HEK293 (cell line): ENCODE measurements around the gene GSN.

Source experiments
- CTCF ChIA-PET: fragments of 350-600 bp; formaldehyde crosslinking; extraction: SDS; loops from one replicate; lab custom pipeline; 2021; ENCODE audit warnings: antibody characterized with exemption; lab: Yijun Ruan, JAX
- POLR2A ChIA-PET: fragments of 300-600 bp; formaldehyde crosslinking; extraction: SDS; loops from one replicate; lab custom pipeline; 2020; ENCODE audit warnings: antibody characterized with exemption, inconsistent platforms; lab: Yijun Ruan, JAX
- H3K27ac ChIP-seq: fragments of 200-500 bp; sonication (Bioruptor generic); 2 replicates; pipeline ENCODE4 v1.5.1; 2014; ENCODE audit warnings: low read depth, low read length, control low read depth, inconsistent platforms; ENCODE audit errors: extremely low read depth
- H3K36me3 ChIP-seq, 2 experiments: fragments of 200-500 bp in 1 of 2; sonication (Bioruptor generic) in 1 of 2; 1 replicate in 1 of 2; 2 replicates in 1 of 2; pipeline ENCODE4 v1.5.1; 2014 to 2017; ENCODE audit warnings: inconsistent platforms in 2 of 2, low read length in 2 of 2; ENCODE audit not compliant: control insufficient read depth in 2 of 2, insufficient read depth in 1 of 2
- H3K4me1 ChIP-seq: fragments of 200-500 bp; sonication (Bioruptor generic); 2 replicates; pipeline ENCODE4 v1.5.1; 2014; ENCODE audit warnings: mild to moderate bottlenecking, low read length, inconsistent platforms; ENCODE audit not compliant: control insufficient read depth, insufficient read depth
- H3K4me3 ChIP-seq: 2 replicates; pipeline ENCODE4 v1.5.1; 2011; ENCODE audit warnings: low read depth, mild to moderate bottlenecking, control low read depth, low read length, moderate library complexity
- H3K9me3 ChIP-seq: fragments of 200-500 bp; sonication (Bioruptor generic); 2 replicates; pipeline ENCODE4 v1.5.1; 2014; ENCODE audit warnings: low read depth, low read length, inconsistent platforms; ENCODE audit not compliant: control insufficient read depth, insufficient read depth
- EGR2 ChIP-seq: fragments of 450-650 bp; formaldehyde crosslinking; IDR thresholded peaks from 2 replicates; pipeline ENCODE4 v1.5.1; 2016; ENCODE audit warnings: low read depth, missing biosample characterization, missing genetic modification characterization
- HOXA7 ChIP-seq: sonication (generic); formaldehyde crosslinking; IDR thresholded peaks from 2 replicates; pipeline ENCODE4 v1.8.1; 2022; ENCODE audit warnings: missing genetic modification reagents, borderline replicate concordance
- MEIS1 ChIP-seq: sonication (generic); formaldehyde crosslinking; IDR thresholded peaks from 2 replicates; pipeline ENCODE4 v1.8.1; 2022; ENCODE audit warnings: missing genetic modification reagents, mild to moderate bottlenecking, borderline replicate concordance
- PRDM1 ChIP-seq: fragments of 450-650 bp; formaldehyde crosslinking; IDR thresholded peaks from 2 replicates; pipeline ENCODE4; 2016; ENCODE audit warnings: missing biosample characterization, missing genetic modification characterization
- PRDM4 ChIP-seq: fragments of 450-650 bp; formaldehyde crosslinking; IDR thresholded peaks from 2 replicates; pipeline ENCODE4 v1.5.1; 2017; ENCODE audit warnings: missing biosample characterization, missing genetic modification characterization
- SCRT1 ChIP-seq: fragments of 450-650 bp; formaldehyde crosslinking; IDR thresholded peaks from 2 replicates; pipeline ENCODE4 v1.5.1; 2016; ENCODE audit warnings: missing biosample characterization, missing genetic modification characterization, borderline replicate concordance
- ZBTB20 ChIP-seq: fragments of 450-650 bp; formaldehyde crosslinking; IDR thresholded peaks from 2 replicates; pipeline ENCODE4 v1.5.1; 2016; ENCODE audit warnings: missing biosample characterization, missing genetic modification characterization
- ZBTB21 ChIP-seq: fragments of 450-650 bp; formaldehyde crosslinking; IDR thresholded peaks from 2 replicates; pipeline ENCODE4 v1.5.1; 2017; ENCODE audit warnings: missing biosample characterization, missing genetic modification characterization
- ZBTB44 ChIP-seq: fragments of 450-650 bp; IDR thresholded peaks from 2 replicates; pipeline ENCODE4 v1.5.1; 2018; ENCODE audit warnings: missing biosample characterization, mild to moderate bottlenecking, missing genetic modification characterization
- ZNF132 ChIP-seq: fragments of 450-650 bp; formaldehyde crosslinking; IDR thresholded peaks from 2 replicates; pipeline ENCODE4 v1.5.1; 2017; ENCODE audit warnings: missing biosample characterization, missing genetic modification characterization, borderline replicate concordance
- ZNF146 ChIP-seq: fragments of 450-650 bp; formaldehyde crosslinking; IDR thresholded peaks from 2 replicates; pipeline ENCODE4 v1.5.1; 2016; ENCODE audit warnings: missing biosample characterization, missing genetic modification characterization
- ZNF16 ChIP-seq: fragments of 450-650 bp; formaldehyde crosslinking; IDR thresholded peaks from 2 replicates; pipeline ENCODE4 v1.5.1; 2016; ENCODE audit warnings: low read depth, missing biosample characterization, missing genetic modification characterization
- ZNF202 ChIP-seq: fragments of 450-650 bp; formaldehyde crosslinking; IDR thresholded peaks from 2 replicates; pipeline ENCODE4 v1.5.1; 2016; ENCODE audit warnings: missing biosample characterization, missing genetic modification characterization, borderline replicate concordance
- ZNF211 ChIP-seq: fragments of 450-650 bp; formaldehyde crosslinking; IDR thresholded peaks from 2 replicates; pipeline ENCODE4 v1.5.1; 2016; ENCODE audit warnings: low read depth, missing biosample characterization, missing genetic modification characterization
- ZNF223 ChIP-seq: fragments of 450-650 bp; formaldehyde crosslinking; IDR thresholded peaks from 2 replicates; pipeline ENCODE4 v1.5.1; 2016; ENCODE audit warnings: missing biosample characterization, missing genetic modification characterization
- ZNF266 ChIP-seq: fragments of 450-650 bp; formaldehyde crosslinking; IDR thresholded peaks from 2 replicates; pipeline ENCODE4 v1.5.1; 2016; ENCODE audit warnings: missing biosample characterization, missing genetic modification characterization, low read depth
- ZNF292 ChIP-seq: fragments of 450-650 bp; formaldehyde crosslinking; IDR thresholded peaks from 2 replicates; pipeline ENCODE4 v1.5.1; 2016; ENCODE audit warnings: low read depth, missing biosample characterization, missing genetic modification characterization, borderline replicate concordance
- ZNF366 ChIP-seq: fragments of 450-650 bp; formaldehyde crosslinking; conservative IDR thresholded peaks from 2 replicates; pipeline ENCODE4 v1.5.1; 2016; ENCODE audit warnings: missing biosample characterization, missing genetic modification characterization
- ZNF423 ChIP-seq: fragments of 450-650 bp; formaldehyde crosslinking; IDR thresholded peaks from 2 replicates; pipeline ENCODE4 v1.5.1; 2016; ENCODE audit warnings: missing biosample characterization, missing genetic modification characterization
- ZNF48 ChIP-seq: fragments of 450-650 bp; formaldehyde crosslinking; IDR thresholded peaks from 2 replicates; pipeline ENCODE4 v1.5.1; 2016; ENCODE audit warnings: missing biosample characterization, missing genetic modification characterization
- ZNF560 ChIP-seq: fragments of 450-650 bp; formaldehyde crosslinking; IDR thresholded peaks from 2 replicates; pipeline ENCODE4 v1.5.1; 2017; ENCODE audit warnings: missing biosample characterization, missing genetic modification characterization, borderline replicate concordance
- ZNF791 ChIP-seq: fragments of 450-650 bp; formaldehyde crosslinking; IDR thresholded peaks from 2 replicates; pipeline ENCODE4 v1.5.1; 2016; ENCODE audit warnings: missing biosample characterization, missing genetic modification characterization
- ZNF792 ChIP-seq: fragments of 450-650 bp; formaldehyde crosslinking; IDR thresholded peaks from 2 replicates; pipeline ENCODE4 v1.5.1; 2016; ENCODE audit warnings: missing biosample characterization, missing genetic modification characterization
- ZNF830 ChIP-seq: fragments of 450-650 bp; IDR thresholded peaks from 2 replicates; pipeline ENCODE4 v1.5.0; 2018; ENCODE audit warnings: missing biosample characterization, missing genetic modification characterization, low read depth, mild to moderate bottlenecking, moderate library complexity
- ZNF843 ChIP-seq: fragments of 450-650 bp; formaldehyde crosslinking; IDR thresholded peaks from 2 replicates; pipeline ENCODE4 v1.5.1; 2016; ENCODE audit warnings: missing biosample characterization, missing genetic modification characterization
- ZSCAN23 ChIP-seq: fragments of 450-650 bp; formaldehyde crosslinking; IDR thresholded peaks from 2 replicates; pipeline ENCODE4 v1.5.1; 2016; ENCODE audit warnings: missing biosample characterization, missing genetic modification characterization
- TF ChIP-seq, protein P1 (sequence below): fragments of 450-650 bp; formaldehyde crosslinking; IDR thresholded peaks from 2 replicates; pipeline ENCODE4 v1.5.1; 2016; ENCODE audit warnings: missing biosample characterization, missing genetic modification characterization
- TF ChIP-seq, protein P2 (sequence below): fragments of 450-650 bp; formaldehyde crosslinking; IDR thresholded peaks from 2 replicates; pipeline ENCODE4 v1.5.1; 2016; ENCODE audit warnings: missing biosample characterization, missing genetic modification characterization
- TF ChIP-seq, protein P3 (sequence below): fragments of 450-650 bp; formaldehyde crosslinking; IDR thresholded peaks from 2 replicates; pipeline ENCODE4 v1.5.1; 2016; ENCODE audit warnings: missing biosample characterization, missing genetic modification characterization

The GSN gene

GRCh38 chr9:121300283-121301119, 32.5 kb downstream of the GSN start (continued):
- TF ChIP-seq ZNF792: no peak
- no peak for TF ChIP-seq ZNF146 (tag by site-specific recombination)
- peak; percentile 87 for TF ChIP-seq ZNF366 (tag by site-specific recombination)
- peak; percentile 65 for TF ChIP-seq PRDM1 (tag by site-specific recombination)
- TF ChIP-seq, protein P1, sequence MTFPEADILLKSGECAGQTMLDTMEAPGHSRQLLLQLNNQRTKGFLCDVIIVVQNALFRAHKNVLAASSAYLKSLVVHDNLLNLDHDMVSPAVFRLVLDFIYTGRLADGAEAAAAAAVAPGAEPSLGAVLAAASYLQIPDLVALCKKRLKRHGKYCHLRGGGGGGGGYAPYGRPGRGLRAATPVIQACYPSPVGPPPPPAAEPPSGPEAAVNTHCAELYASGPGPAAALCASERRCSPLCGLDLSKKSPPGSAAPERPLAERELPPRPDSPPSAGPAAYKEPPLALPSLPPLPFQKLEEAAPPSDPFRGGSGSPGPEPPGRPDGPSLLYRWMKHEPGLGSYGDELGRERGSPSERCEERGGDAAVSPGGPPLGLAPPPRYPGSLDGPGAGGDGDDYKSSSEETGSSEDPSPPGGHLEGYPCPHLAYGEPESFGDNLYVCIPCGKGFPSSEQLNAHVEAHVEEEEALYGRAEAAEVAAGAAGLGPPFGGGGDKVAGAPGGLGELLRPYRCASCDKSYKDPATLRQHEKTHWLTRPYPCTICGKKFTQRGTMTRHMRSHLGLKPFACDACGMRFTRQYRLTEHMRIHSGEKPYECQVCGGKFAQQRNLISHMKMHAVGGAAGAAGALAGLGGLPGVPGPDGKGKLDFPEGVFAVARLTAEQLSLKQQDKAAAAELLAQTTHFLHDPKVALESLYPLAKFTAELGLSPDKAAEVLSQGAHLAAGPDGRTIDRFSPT: no peak
- no peak for TF ChIP-seq MEIS1 (CRISPR knock-in tag)
- no peak for TF ChIP-seq PRDM4 (tag by site-specific recombination)
- no peak for TF ChIP-seq SCRT1 (tag by site-specific recombination)
- TF ChIP-seq ZNF791 (tag by site-specific recombination): no peak
- no peak for TF ChIP-seq EGR2 (tag by site-specific recombination)
- no peak for TF ChIP-seq ZNF843
- no peak for TF ChIP-seq ZNF560
- TF ChIP-seq ZBTB20 (tag by site-specific recombination): peak; percentile 59; the same call in 1 of the 2 replicates
- TF ChIP-seq ZNF16: no peak
- no peak for TF ChIP-seq ZNF202 (tag by site-specific recombination)
- TF ChIP-seq ZNF132: no peak

GRCh38 chr9:121301881-121302286, 33.9 kb downstream of the GSN start:
- 0 out of 2 replicates have a peak, but pooled peaks cover 2% of the 10 kb centered on the region for H3K4me1 ChIP-seq
- ChIA-PET CTCF (interaction anchor here (0.6 to 2.0 kb wide), 5 partner anchors 8 to 49 kb away, joined by 3 to 5 read pairs (median 3); no protein-coding TSS in a partner anchor), POLR2A (no interaction called here)
- H3K27ac ChIP-seq: no peak overlapping the region
- H3K9me3 ChIP-seq: no peaks in the 10 kb centered on the region
- H3K36me3 ChIP-seq: peaks cover 0 to 25% of the 10 kb centered on the region in 2 experiments; a peak in 1 of 3 replicates
- TF ChIP-seq ZNF292 (tag by site-specific recombination): no peak
- TF ChIP-seq ZNF830 (tag by site-specific recombination): no peak
- TF ChIP-seq, protein P2, sequence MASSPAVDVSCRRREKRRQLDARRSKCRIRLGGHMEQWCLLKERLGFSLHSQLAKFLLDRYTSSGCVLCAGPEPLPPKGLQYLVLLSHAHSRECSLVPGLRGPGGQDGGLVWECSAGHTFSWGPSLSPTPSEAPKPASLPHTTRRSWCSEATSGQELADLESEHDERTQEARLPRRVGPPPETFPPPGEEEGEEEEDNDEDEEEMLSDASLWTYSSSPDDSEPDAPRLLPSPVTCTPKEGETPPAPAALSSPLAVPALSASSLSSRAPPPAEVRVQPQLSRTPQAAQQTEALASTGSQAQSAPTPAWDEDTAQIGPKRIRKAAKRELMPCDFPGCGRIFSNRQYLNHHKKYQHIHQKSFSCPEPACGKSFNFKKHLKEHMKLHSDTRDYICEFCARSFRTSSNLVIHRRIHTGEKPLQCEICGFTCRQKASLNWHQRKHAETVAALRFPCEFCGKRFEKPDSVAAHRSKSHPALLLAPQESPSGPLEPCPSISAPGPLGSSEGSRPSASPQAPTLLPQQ (tag by site-specific recombination): no peak
- no peak for TF ChIP-seq ZNF423 (tag by site-specific recombination)
- TF ChIP-seq HOXA7 (CRISPR knock-in tag): no peak
- no peak for TF ChIP-seq ZSCAN23 (tag by site-specific recombination)
- TF ChIP-seq ZBTB21 (tag by site-specific recombination): no peak
- no peak for TF ChIP-seq ZBTB44 (tag by site-specific recombination)
- TF ChIP-seq, protein P3, sequence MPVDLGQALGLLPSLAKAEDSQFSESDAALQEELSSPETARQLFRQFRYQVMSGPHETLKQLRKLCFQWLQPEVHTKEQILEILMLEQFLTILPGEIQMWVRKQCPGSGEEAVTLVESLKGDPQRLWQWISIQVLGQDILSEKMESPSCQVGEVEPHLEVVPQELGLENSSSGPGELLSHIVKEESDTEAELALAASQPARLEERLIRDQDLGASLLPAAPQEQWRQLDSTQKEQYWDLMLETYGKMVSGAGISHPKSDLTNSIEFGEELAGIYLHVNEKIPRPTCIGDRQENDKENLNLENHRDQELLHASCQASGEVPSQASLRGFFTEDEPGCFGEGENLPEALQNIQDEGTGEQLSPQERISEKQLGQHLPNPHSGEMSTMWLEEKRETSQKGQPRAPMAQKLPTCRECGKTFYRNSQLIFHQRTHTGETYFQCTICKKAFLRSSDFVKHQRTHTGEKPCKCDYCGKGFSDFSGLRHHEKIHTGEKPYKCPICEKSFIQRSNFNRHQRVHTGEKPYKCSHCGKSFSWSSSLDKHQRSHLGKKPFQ (tag by site-specific recombination): no peak
- TF ChIP-seq ZNF48 (tag by site-specific recombination): no peak
- TF ChIP-seq ZNF211 (tag by site-specific recombination): no peak
- no peak for TF ChIP-seq ZNF223 (tag by site-specific recombination)
- TF ChIP-seq ZNF266 (tag by site-specific recombination): no peak
- TF ChIP-seq, all 188 proteins: peak for 0
- no peak overlapping the region for H3K4me3 ChIP-seq
